A549 (cell line): ENCODE data around the gene CACUL1.
"Not testable (repeated sequence)": the region's sequence is repeated elsewhere in the genome, so short reads cannot be mapped to it uniquely, and the experiment has no call there.

Source experiments
- CTCF ChIP-seq: fragments of >200 bp; sonication (Bioruptor Twin); formaldehyde crosslinking; IDR thresholded peaks from 3 replicates; pipeline ENCODE4 v1.5.1; 2016
- POLR2A ChIP-seq: IDR thresholded peaks from 2 replicates; pipeline ENCODE4 v1.6.1; 2012; ENCODE audit warnings: mild to moderate bottlenecking, low read length

- TF ChIP-seq POLR2A, CTCF: not testable (repeated sequence)
Observed at GRCh38 chr10:118794971-118795370, 40.2 kb upstream of the CACUL1 start.
